Activated naive CD4-positive, alpha-beta T cell treated with anti-CD3 and anti-CD28 coated beads, Interleukin-2, amount 10 ng/mL, durations not matched to agents 7 days and 5 days (primary cell): Measurements from ENCODE around the gene THRAP3.
"Not testable (repeated sequence)": the region's sequence is repeated elsewhere in the genome, so short reads cannot be mapped to it uniquely, and the experiment has no call there.

ENCODE experiments used
- CTCF ChIA-PET: fragments of 350-600 bp; sonication (Branson Sonifier 250); formaldehyde crosslinking; loops from one replicate; lab custom pipeline; 2021; ENCODE audit warnings: antibody characterized with exemption; lab: Charles Lee
- DNase-seq: peaks from one replicate; pipeline ENCODE4 v3.0.0-alpha.2; 2020
- H3K27ac Mint-ChIP-seq: one replicate; pipeline ENCODE4 v1.8.0; 2021; ENCODE audit warnings: mild to moderate bottlenecking, moderate library complexity, mixed read lengths
- H3K27me3 Mint-ChIP-seq: one replicate; pipeline ENCODE4 v1.8.0; 2021; ENCODE audit warnings: mild to moderate bottlenecking, mixed read lengths
- H3K36me3 Mint-ChIP-seq: one replicate; pipeline ENCODE4 v1.8.0; 2021; ENCODE audit warnings: mixed read lengths
- H3K4me1 Mint-ChIP-seq: one replicate; pipeline ENCODE4 v1.8.0; 2021; ENCODE audit warnings: mixed read lengths
- H3K4me3 Mint-ChIP-seq: one replicate; pipeline ENCODE4 v1.8.0; 2021; ENCODE audit warnings: mild to moderate bottlenecking, moderate library complexity, mixed read lengths
- H3K9me3 Mint-ChIP-seq: one replicate; pipeline ENCODE4 v1.8.0; 2021; ENCODE audit warnings: mixed read lengths

THRAP3 gene

GRCh38 chr1:36196805-36197204 is 27.4 kb upstream of the THRAP3 start:
- CTCF ChIA-PET, result interaction anchor here (1.8 kb wide), 1 partner anchor 9 kb away, joined by 6 read pairs; no protein-coding TSS in a partner anchor

GRCh38 chr1:36198641-36199040 is 25.6 kb upstream of the THRAP3 start:
- Mint-ChIP-seq H3K9me3 (no peaks in the 10 kb centered on the region), H3K27ac (no peak overlapping the region), H3K27me3 (peaks cover 19% of the 10 kb centered on the region), H3K36me3 (no peaks in the 10 kb centered on the region), H3K4me1 (no peaks in the 10 kb centered on the region), H3K4me3 (no peak overlapping the region)
- DNase-seq, result no peak
- CTCF ChIA-PET, result interaction anchor here (0.6 to 1.8 kb wide), 2 partner anchors 11 to 13 kb away, joined by 4 to 6 read pairs; no protein-coding TSS in a partner anchor

More at GRCh38 chr1:36196805-36197204, 27.4 kb upstream of the THRAP3 start:
- H3K27me3 Mint-ChIP-seq, result peaks cover 15% of the 10 kb centered on the region
- H3K4me3 Mint-ChIP-seq, H3K36me3 Mint-ChIP-seq, H3K9me3 Mint-ChIP-seq, H3K27ac Mint-ChIP-seq, H3K4me1 Mint-ChIP-seq, DNase-seq: not testable (repeated sequence)

- Mint-ChIP-seq H3K36me3 (no peaks in the 10 kb centered on the region), H3K4me1 (no peaks in the 10 kb centered on the region), H3K9me3 (no peaks in the 10 kb centered on the region), H3K4me3 (no peak overlapping the region), H3K27ac (no peak overlapping the region), H3K27me3 (peaks cover 24% of the 10 kb centered on the region)
- no peak for DNase-seq
- CTCF ChIA-PET, result interaction anchor here (0.6 kb wide), 1 partner anchor 1375 kb away, joined by 3 read pairs; no protein-coding TSS in a partner anchor
Observed at GRCh38 chr1:36199934-36200741, 24.1 kb upstream of the THRAP3 start.

GRCh38 chr1:36203027-36203553 is 21.2 kb upstream of the THRAP3 start:
- DNase-seq, result no peak
- Mint-ChIP-seq H3K9me3 (no peaks in the 10 kb centered on the region), H3K27ac (no peak overlapping the region), H3K4me3 (no peak overlapping the region), H3K4me1 (peaks cover 4% of the 10 kb centered on the region), H3K27me3 (peaks cover 16% of the 10 kb centered on the region), H3K36me3 (no peaks in the 10 kb centered on the region)
- CTCF ChIA-PET, result interaction anchor here (1.1 kb wide), 1 partner anchor 15 kb away, joined by 4 read pairs; no protein-coding TSS in a partner anchor

GRCh38 chr1:36203554-36204346 is 20.5 kb upstream of the THRAP3 start:
- no peaks in the 10 kb centered on the region for H3K9me3 Mint-ChIP-seq
- no peak for DNase-seq
- peaks cover 4% of the 10 kb centered on the region for H3K4me1 Mint-ChIP-seq
- no peak overlapping the region for H3K27ac Mint-ChIP-seq
- H3K27me3 Mint-ChIP-seq, result peaks cover 16% of the 10 kb centered on the region
- H3K36me3 Mint-ChIP-seq, result no peaks in the 10 kb centered on the region
- CTCF ChIA-PET, result interaction anchor here (1.1 kb wide), 1 partner anchor 16 kb away, joined by 4 read pairs; no protein-coding TSS in a partner anchor
- no peak overlapping the region for H3K4me3 Mint-ChIP-seq

- Mint-ChIP-seq H3K27me3 (peaks cover 16% of the 10 kb centered on the region), H3K27ac (no peak overlapping the region), H3K36me3 (no peaks in the 10 kb centered on the region), H3K4me1 (peaks cover 4% of the 10 kb centered on the region), H3K4me3 (no peak overlapping the region), H3K9me3 (no peaks in the 10 kb centered on the region)
- CTCF ChIA-PET, result no interaction called here
- no peak for DNase-seq
Observed at GRCh38 chr1:36204347-36204909, 19.8 kb upstream of the THRAP3 start.

GRCh38 chr1:36206323-36206858 is 17.9 kb upstream of the THRAP3 start:
- Mint-ChIP-seq H3K9me3 (no peaks in the 10 kb centered on the region), H3K36me3 (no peaks in the 10 kb centered on the region), H3K4me1 (peaks cover 4% of the 10 kb centered on the region), H3K4me3 (no peak overlapping the region), H3K27ac (no peak overlapping the region), H3K27me3 (peaks cover 15% of the 10 kb centered on the region)
- DNase-seq, result no peak
- CTCF ChIA-PET, result interaction anchor here (1.0 to 1.5 kb wide), 2 partner anchors 19 to 80 kb away, joined by 3 to 6 read pairs; no protein-coding TSS in a partner anchor

- Mint-ChIP-seq H3K27me3 (peaks cover 15% of the 10 kb centered on the region), H3K36me3 (no peaks in the 10 kb centered on the region), H3K27ac (no peak overlapping the region), H3K9me3 (no peaks in the 10 kb centered on the region), H3K4me3 (no peak overlapping the region), H3K4me1 (peaks cover 4% of the 10 kb centered on the region)
- no peak for DNase-seq
- CTCF ChIA-PET, result no interaction called here
Observed at GRCh38 chr1:36207339-36207738, 16.9 kb upstream of the THRAP3 start.

- no peaks in the 10 kb centered on the region for H3K36me3 Mint-ChIP-seq
- peaks cover 4% of the 10 kb centered on the region for H3K4me1 Mint-ChIP-seq
- no peak overlapping the region for H3K4me3 Mint-ChIP-seq
- CTCF ChIA-PET, result interaction anchor here (1.3 kb wide), 1 partner anchor 76 kb away, joined by 4 read pairs; no protein-coding TSS in a partner anchor
- peaks cover 12% of the 10 kb centered on the region for H3K27me3 Mint-ChIP-seq
- no peaks in the 10 kb centered on the region for H3K9me3 Mint-ChIP-seq
- DNase-seq, result no peak
- H3K27ac Mint-ChIP-seq, result no peak overlapping the region
Observed at GRCh38 chr1:36208978-36209703, 15.1 kb upstream of the THRAP3 start.

GRCh38 chr1:36211307-36211706 is 12.9 kb upstream of the THRAP3 start:
- CTCF ChIA-PET, result interaction anchor here (0.7 kb wide), 2 partner anchors 13 to 23 kb away, joined by 4 read pairs; no protein-coding TSS in a partner anchor
- Mint-ChIP-seq H3K27me3 (peaks cover 12% of the 10 kb centered on the region), H3K36me3 (no peaks in the 10 kb centered on the region), H3K4me1 (peaks cover 3% of the 10 kb centered on the region), H3K9me3 (no peaks in the 10 kb centered on the region), H3K27ac (no peak overlapping the region), H3K4me3 (no peak overlapping the region)
- no peak for DNase-seq

- no peaks in the 10 kb centered on the region for H3K9me3 Mint-ChIP-seq
- CTCF ChIA-PET, result no interaction called here
- H3K27me3 Mint-ChIP-seq, result peaks cover 12% of the 10 kb centered on the region
- H3K4me3 Mint-ChIP-seq, result no peak overlapping the region
- H3K4me1 Mint-ChIP-seq, result no peaks in the 10 kb centered on the region
- DNase-seq, result no peak
- no peak overlapping the region for H3K27ac Mint-ChIP-seq
- no peaks in the 10 kb centered on the region for H3K36me3 Mint-ChIP-seq
Observed at GRCh38 chr1:36211841-36212240, 12.4 kb upstream of the THRAP3 start.

- CTCF ChIA-PET, result no interaction called here
- Mint-ChIP-seq H3K27ac (no peak overlapping the region), H3K9me3 (no peaks in the 10 kb centered on the region), H3K27me3 (peaks cover 12% of the 10 kb centered on the region), H3K36me3 (no peaks in the 10 kb centered on the region), H3K4me1 (no peaks in the 10 kb centered on the region), H3K4me3 (no peak overlapping the region)
- DNase-seq, result no peak
Observed at GRCh38 chr1:36212782-36213181, 11.5 kb upstream of the THRAP3 start.

- Mint-ChIP-seq H3K27me3 (peaks cover 10% of the 10 kb centered on the region), H3K9me3 (no peaks in the 10 kb centered on the region), H3K4me1 (peaks cover 5% of the 10 kb centered on the region), H3K4me3 (no peak overlapping the region), H3K27ac (no peak overlapping the region), H3K36me3 (no peaks in the 10 kb centered on the region)
- no peak for DNase-seq
- CTCF ChIA-PET, result interaction anchor here (1.0 kb wide), 1 partner anchor 28 kb away, joined by 3 read pairs; no protein-coding TSS in a partner anchor
Observed at GRCh38 chr1:36217670-36218069, 6.6 kb upstream of the THRAP3 start.
